ENCODE results near the gene UBE2D1. TPM values are rescaled to one million over a fixed set of nuclear protein-coding genes. Genes with fewer than 3 reads are reported as not detected.

Gene UBE2D1
- total and polyA plus RNA-seq, 2 of the 8 experiments (the other 6 are each of a cell fraction or from before 2014, with no cell fraction given): 21.2 to 33.5 TPM

- TF ChIP-seq JUN (IDR thresholded peaks at IDR 0.05; ENCODE audit: low read depth, low read length) (no peak), BACH1 (IDR thresholded peaks at IDR 0.05; ENCODE audit: low read length) (no peak), EZH2 (IDR thresholded peaks at IDR 0.05; ENCODE audit: low read depth, low read length, severe bottlenecking) (no peak), TBP (IDR thresholded peaks at IDR 0.05; ENCODE audit: low read depth, low read length) (no peak)
These were observed 13.2 kb downstream of the UBE2D1 start (continued) for GRCh38 chr10:58347967-58348366.

All from H1 (cell line).